AG10803 (cell line): ENCODE data around the gene DUOX2.

Experiments used
- DNase-seq: peaks from one replicate; pipeline ENCODE4 v3.0.0; 2010; ENCODE audit warnings: low read depth
- H3K4me3 ChIP-seq: 2 replicates; pipeline ENCODE4 v1.5.1; 2011; ENCODE audit warnings: mild to moderate bottlenecking, low read length, control low read depth
- TF ChIP-seq, protein P1 (sequence below): conservative IDR thresholded peaks from 2 replicates; pipeline ENCODE4 v1.5.1; 2011; ENCODE audit warnings: mild to moderate bottlenecking, low read length, control low read depth, inconsistent platforms

DUOX2 gene

DNA sequence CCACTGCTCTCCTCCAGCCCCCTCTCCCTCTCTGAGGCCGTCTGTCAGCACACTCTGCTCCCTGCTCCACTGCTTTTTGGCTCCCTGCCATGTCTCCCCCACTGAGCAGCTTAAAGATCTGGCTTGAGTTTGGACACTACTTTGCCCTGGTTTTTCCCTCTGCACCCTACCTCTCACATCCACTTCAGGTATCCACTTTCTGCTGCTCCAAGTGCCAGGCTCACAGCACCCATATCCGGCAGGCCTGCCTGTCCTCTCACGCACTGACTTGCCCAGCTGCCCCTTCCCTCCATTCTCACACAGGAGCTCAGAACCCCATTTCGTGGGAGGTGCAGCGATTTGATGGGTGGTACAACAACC is 19.6 kb upstream of the DUOX2 start:
- TF ChIP-seq, protein P1, sequence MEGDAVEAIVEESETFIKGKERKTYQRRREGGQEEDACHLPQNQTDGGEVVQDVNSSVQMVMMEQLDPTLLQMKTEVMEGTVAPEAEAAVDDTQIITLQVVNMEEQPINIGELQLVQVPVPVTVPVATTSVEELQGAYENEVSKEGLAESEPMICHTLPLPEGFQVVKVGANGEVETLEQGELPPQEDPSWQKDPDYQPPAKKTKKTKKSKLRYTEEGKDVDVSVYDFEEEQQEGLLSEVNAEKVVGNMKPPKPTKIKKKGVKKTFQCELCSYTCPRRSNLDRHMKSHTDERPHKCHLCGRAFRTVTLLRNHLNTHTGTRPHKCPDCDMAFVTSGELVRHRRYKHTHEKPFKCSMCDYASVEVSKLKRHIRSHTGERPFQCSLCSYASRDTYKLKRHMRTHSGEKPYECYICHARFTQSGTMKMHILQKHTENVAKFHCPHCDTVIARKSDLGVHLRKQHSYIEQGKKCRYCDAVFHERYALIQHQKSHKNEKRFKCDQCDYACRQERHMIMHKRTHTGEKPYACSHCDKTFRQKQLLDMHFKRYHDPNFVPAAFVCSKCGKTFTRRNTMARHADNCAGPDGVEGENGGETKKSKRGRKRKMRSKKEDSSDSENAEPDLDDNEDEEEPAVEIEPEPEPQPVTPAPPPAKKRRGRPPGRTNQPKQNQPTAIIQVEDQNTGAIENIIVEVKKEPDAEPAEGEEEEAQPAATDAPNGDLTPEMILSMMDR: no peak
- DNase-seq: no peak

DNA sequence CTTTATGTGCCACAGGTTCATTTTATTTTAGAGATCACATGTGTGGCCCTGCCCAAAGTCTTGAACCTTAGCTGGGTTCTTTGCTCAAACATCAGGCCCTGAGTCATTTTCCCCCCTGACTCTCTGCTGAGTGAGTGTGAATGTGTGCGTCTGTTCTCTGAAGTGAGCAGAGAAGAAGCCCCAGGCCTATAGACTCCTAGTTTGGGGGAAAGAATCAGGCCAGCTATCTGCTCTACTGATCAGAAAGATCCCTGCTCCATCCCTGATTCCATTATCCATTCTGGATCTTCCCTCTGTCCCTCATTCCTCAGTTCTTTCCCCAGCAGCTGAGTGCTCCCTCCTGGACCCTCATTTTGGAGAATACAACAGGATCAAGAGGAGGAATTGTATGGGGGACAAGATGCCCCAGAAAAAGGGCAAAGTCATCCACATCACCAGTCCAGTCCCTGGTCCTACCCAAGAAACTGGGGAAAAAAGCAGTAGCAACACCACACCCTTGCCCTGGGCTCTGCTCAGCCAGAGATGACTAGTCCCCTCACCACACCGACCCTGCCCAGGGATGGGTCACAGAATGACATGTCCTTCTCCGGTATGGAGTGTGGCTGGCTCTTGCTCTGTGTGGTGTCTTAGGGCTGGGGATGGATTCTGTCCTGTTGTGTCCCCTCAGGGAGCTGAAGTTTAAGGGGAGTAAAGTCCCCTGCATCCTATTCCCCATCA is 19.0 kb upstream of the DUOX2 start:
- DNase-seq: no peak
- TF ChIP-seq, protein P1: no peak
- H3K4me3 ChIP-seq: no peak overlapping the region

More for the DNA sequence above, 19.6 kb upstream of the DUOX2 start:
- H3K4me3 ChIP-seq: no peak overlapping the region

DNA sequence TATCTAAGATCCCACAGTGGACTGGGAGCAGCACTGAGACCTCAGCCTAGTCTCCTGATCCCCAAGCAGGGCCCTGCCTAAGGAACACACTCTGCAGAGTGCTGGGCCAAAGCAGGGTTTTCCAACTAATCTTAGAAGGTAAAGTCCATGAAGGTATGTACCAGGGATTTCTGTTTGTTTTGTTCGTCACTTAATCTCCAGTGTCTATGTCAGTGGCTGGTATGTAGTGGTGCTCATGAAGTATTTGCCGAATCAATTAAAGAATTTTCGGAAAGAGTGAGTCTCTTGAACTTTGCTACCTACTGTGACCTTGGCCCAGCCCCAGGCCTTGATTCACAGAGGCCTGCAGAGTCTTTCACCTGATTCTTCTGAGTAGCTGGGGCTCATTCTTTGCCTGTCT is 17.5 kb upstream of the DUOX2 start:
- TF ChIP-seq, protein P1: no peak
- no peak for DNase-seq
- no peak overlapping the region for H3K4me3 ChIP-seq

DNA sequence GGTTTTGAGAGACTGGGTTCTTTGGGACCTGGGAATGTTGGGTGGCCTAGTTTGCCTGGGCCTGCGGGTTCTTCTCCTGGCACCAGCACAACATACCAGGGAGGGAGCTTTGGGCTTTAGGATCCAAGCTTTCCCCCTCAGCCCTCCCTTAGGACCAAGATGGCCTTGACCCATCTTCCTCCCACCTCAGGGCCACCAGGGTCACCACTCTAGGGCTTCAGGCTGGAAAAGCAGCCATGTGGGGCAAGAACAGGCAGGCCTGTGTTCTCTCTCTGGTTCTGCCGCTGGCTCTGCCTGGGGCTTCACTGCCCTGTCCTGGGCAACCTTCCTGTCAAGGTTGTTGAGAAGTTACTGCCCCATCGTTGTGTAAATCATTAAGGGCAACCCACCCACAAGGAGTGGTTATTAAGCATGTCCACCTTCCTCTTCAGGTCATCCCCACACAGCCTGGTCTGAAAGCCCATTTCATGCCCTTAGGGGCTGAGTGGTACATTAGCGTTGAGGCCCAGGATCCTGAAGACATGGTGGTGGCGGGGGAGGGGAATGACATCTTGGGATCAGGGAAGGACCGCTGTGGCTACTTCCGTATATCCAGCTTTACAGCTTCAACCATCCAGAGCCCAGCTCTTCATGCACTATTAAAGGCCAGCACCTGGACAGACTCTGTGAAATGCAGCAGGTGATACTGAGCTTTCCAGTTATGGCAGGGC is 16.5 kb upstream of the DUOX2 start:
- TF ChIP-seq, protein P1: no peak
- no peak for DNase-seq
- no peak overlapping the region for H3K4me3 ChIP-seq

DNA sequence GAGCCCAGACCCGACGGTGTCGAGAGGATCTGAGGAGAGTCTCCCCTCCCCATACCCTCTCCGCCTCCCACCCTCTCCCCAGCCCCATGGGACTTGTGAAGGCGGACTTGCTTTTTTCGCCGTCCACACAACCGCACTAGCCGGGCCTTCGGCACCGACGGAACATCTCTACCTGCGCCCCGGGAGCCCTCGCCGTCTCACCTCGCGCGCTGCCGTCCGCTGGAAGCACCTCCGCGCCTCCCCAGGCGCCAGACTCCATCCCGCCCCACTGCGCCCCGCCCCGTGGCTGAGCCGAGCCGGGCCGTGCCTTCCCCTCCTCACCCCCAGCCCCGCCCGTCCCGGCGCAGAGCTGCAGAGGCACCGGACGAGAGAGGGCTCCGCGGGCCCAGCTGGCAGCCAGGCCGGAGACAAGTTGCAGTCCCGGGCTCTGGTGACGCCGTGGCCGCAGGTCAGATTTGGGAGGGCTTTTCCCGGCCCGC is 15.7 kb upstream of the DUOX2 start, which contains the start of the genes DUOX1 and DUOXA1:
Gene DUOX1, plus strand, starts transcription at position 344 of the 479 bp plus-strand sequence. CDS start 1,973 bp downstream, outside the sequence.
Gene DUOXA1, minus strand, starts transcription at position 229 of the 479 bp plus-strand sequence. CDS start 6,865 bp downstream, outside the sequence.
- TF ChIP-seq, protein P1: no peak
- no peak for DNase-seq
- H3K4me3 ChIP-seq: peak within 1 kb of the TSS; percentile 5; the same call in 1 of the 2 replicates

DNA sequence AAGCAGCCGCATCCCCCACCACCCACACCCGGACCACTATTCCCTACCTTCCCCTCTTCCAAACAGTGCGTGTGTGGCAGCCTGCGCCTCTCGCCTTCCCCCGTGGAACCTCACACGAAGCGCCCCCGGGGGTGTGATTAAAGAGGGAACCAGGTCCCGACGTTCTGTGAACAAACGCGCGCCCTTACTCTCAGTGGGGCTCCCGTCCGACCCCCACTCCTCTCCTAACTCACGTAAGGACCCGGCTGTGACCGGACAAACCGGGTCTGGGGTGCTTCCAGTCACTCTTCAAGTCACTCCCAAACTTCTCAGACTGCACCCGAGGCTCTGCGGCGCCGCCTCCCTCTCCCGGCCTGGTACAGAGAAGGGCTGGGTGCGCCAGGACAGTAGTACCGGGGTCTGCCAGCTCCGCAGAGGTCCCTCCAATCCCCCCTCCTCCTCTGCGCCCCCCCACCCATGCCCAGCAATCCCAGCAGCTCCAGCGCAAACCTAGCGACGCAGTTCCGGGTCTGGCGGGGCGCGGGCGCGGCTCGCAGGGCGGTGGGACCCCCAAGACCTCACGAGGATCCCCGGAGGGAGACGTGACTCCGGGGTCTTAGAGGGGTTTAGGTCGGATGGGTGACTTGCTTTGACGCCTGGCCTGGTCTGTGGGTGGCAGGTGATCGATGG is 15.1 kb upstream of the DUOX2 start:
- H3K4me3 ChIP-seq: peak overlapping the region; percentile 5; the same call in 1 of the 2 replicates
- DNase-seq: no peak
- TF ChIP-seq, protein P1: no peak
